SK-N-SH (cell line): ENCODE results near the gene ZBED1.

Source experiments
- EZH2phosphoT487 ChIP-seq: fragments of 200-600 bp; sonication (generic); IDR thresholded peaks from 2 replicates; pipeline ENCODE4 v1.6.1; 2017; ENCODE audit warnings: low read depth, mixed run types, mild to moderate bottlenecking, antibody characterized with exemption, moderate library complexity, borderline replicate concordance
- YY1 ChIP-seq: IDR thresholded peaks from 2 replicates; pipeline ENCODE4 v1.4.0; 2012; ENCODE audit warnings: low read depth, mild to moderate bottlenecking
- TF ChIP-seq, protein P1 (sequence below): fragments of 200-600 bp; sonication (generic); IDR thresholded peaks from 2 replicates; pipeline ENCODE4 v1.6.1; 2017; ENCODE audit warnings: antibody characterized with exemption, mild to moderate bottlenecking, moderate library complexity
- TF ChIP-seq, protein P2 (sequence below): fragments of 150-350 bp; IDR thresholded peaks from 2 replicates; pipeline ENCODE4 v1.6.1; 2017; ENCODE audit warnings: antibody characterized with exemption, low read length, low read depth, borderline replicate concordance
- TF ChIP-seq, protein P3 (sequence below): IDR thresholded peaks from 2 replicates; pipeline ENCODE4 v1.6.1; 2012; ENCODE audit warnings: mild to moderate bottlenecking, low read depth, low read length, moderate library complexity
- TF ChIP-seq, protein P4 (sequence below): fragments of 150-350 bp; IDR thresholded peaks from 2 replicates; pipeline ENCODE4 v1.6.1; 2016; ENCODE audit warnings: mild to moderate bottlenecking, low read depth, low read length

DNA sequence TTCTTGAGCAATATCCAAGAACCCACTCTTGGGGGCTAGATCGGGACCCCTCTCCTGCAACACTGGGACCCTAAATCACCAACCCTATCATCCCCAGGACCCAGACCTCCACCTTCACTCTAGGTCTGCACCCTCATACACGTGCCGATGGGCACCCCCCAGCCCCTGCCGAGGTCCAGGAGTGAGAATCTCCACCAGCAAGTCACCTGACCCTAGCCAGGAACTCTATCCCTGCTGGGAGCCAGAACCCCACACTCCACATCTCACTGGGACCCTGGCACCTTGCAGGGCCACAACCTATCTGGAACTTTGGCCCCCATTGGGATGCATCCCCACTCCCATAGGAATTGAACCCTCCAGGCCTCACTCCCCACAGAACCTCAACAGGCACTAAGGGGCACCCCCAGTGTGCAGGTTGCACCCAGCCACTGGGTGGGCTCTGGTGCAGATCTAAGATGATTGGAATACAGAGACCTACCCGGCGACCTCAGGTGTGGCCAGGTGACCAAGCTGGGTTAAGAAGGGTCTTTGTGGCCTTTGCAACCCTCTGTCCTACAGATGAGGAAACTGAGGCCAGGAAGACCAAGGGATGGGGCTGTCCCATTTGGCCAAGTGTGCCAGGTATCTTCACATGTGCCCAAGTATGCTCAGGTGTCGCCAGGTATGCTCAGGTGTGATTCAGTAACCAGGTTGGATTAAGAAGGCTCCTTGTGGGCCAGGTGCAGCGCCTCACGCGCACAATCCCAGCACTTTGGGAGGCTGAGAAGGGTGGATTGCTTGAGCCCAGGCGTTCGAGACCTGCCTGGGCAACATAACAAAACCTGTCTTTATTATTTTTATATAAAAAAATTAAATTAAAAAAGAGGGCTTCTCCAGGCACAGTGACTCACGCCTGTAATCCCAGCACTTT, 3.1 kb upstream of the ZBED1 start:
- TF ChIP-seq EZH2phosphoT487, result no peak
- TF ChIP-seq, protein P1, sequence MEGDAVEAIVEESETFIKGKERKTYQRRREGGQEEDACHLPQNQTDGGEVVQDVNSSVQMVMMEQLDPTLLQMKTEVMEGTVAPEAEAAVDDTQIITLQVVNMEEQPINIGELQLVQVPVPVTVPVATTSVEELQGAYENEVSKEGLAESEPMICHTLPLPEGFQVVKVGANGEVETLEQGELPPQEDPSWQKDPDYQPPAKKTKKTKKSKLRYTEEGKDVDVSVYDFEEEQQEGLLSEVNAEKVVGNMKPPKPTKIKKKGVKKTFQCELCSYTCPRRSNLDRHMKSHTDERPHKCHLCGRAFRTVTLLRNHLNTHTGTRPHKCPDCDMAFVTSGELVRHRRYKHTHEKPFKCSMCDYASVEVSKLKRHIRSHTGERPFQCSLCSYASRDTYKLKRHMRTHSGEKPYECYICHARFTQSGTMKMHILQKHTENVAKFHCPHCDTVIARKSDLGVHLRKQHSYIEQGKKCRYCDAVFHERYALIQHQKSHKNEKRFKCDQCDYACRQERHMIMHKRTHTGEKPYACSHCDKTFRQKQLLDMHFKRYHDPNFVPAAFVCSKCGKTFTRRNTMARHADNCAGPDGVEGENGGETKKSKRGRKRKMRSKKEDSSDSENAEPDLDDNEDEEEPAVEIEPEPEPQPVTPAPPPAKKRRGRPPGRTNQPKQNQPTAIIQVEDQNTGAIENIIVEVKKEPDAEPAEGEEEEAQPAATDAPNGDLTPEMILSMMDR, result no peak
- TF ChIP-seq, protein P2, sequence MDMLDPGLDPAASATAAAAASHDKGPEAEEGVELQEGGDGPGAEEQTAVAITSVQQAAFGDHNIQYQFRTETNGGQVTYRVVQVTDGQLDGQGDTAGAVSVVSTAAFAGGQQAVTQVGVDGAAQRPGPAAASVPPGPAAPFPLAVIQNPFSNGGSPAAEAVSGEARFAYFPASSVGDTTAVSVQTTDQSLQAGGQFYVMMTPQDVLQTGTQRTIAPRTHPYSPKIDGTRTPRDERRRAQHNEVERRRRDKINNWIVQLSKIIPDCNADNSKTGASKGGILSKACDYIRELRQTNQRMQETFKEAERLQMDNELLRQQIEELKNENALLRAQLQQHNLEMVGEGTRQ, result no peak
- TF ChIP-seq, protein P3, sequence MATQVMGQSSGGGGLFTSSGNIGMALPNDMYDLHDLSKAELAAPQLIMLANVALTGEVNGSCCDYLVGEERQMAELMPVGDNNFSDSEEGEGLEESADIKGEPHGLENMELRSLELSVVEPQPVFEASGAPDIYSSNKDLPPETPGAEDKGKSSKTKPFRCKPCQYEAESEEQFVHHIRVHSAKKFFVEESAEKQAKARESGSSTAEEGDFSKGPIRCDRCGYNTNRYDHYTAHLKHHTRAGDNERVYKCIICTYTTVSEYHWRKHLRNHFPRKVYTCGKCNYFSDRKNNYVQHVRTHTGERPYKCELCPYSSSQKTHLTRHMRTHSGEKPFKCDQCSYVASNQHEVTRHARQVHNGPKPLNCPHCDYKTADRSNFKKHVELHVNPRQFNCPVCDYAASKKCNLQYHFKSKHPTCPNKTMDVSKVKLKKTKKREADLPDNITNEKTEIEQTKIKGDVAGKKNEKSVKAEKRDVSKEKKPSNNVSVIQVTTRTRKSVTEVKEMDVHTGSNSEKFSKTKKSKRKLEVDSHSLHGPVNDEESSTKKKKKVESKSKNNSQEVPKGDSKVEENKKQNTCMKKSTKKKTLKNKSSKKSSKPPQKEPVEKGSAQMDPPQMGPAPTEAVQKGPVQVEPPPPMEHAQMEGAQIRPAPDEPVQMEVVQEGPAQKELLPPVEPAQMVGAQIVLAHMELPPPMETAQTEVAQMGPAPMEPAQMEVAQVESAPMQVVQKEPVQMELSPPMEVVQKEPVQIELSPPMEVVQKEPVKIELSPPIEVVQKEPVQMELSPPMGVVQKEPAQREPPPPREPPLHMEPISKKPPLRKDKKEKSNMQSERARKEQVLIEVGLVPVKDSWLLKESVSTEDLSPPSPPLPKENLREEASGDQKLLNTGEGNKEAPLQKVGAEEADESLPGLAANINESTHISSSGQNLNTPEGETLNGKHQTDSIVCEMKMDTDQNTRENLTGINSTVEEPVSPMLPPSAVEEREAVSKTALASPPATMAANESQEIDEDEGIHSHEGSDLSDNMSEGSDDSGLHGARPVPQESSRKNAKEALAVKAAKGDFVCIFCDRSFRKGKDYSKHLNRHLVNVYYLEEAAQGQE, result no peak
- TF ChIP-seq YY1, result no peak
- TF ChIP-seq, protein P4, sequence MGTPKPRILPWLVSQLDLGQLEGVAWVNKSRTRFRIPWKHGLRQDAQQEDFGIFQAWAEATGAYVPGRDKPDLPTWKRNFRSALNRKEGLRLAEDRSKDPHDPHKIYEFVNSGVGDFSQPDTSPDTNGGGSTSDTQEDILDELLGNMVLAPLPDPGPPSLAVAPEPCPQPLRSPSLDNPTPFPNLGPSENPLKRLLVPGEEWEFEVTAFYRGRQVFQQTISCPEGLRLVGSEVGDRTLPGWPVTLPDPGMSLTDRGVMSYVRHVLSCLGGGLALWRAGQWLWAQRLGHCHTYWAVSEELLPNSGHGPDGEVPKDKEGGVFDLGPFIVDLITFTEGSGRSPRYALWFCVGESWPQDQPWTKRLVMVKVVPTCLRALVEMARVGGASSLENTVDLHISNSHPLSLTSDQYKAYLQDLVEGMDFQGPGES, result no peak
